H1 (cell line): ENCODE results near the gene CADM2. TPM values are rescaled to one million over a fixed set of nuclear protein-coding genes. Genes with fewer than 3 reads are reported as not detected.

ENCODE experiments used
- CTCF ChIA-PET: fragments of 300-600 bp; sonication (Branson Sonifier 250); formaldehyde crosslinking; loops from one replicate; lab custom pipeline; 2021; ENCODE audit not compliant: partially characterized antibody; lab: Charles Lee
- POLR2A ChIA-PET: fragments of 300-600 bp; sonication (Branson Sonifier 250); formaldehyde crosslinking; loops from one replicate; lab custom pipeline; 2021; ENCODE audit warnings: inconsistent platforms; ENCODE audit not compliant: partially characterized antibody; lab: Charles Lee
- DNase-seq, 2 experiments: peaks; one replicate each; pipeline versions ENCODE4 v3.0.0 to v3.0.0-alpha.2; 2010 to 2022; ENCODE audit warnings: low spot score in 2 of 2, low read depth in 1 of 2, mixed read lengths in 1 of 2
- FAIRE-seq: peaks from 2 replicates; lab custom pipeline; 2011; peaks lifted over from hg19 to GRCh38; lab: Jason Lieb, UNC
- H2AFZ ChIP-seq: 2 replicates; pipeline ENCODE4 v1.8.1; 2012; ENCODE audit warnings: low read length, inconsistent platforms
- H2AK5ac ChIP-seq: 2 replicates; pipeline ENCODE4 v1.6.1; 2013; ENCODE audit warnings: low read depth, low read length
- H2BK120ac ChIP-seq: replicated peaks from 2 replicates; pipeline ENCODE3; 2013; ENCODE audit warnings: low read depth, low read length, inconsistent platforms
- H2BK12ac ChIP-seq: 2 replicates; pipeline ENCODE4 v1.6.1; 2013; ENCODE audit warnings: low read depth, low read length
- H2BK15ac ChIP-seq: 2 replicates; pipeline ENCODE4 v1.6.1; 2013; ENCODE audit warnings: low read length
- H2BK20ac ChIP-seq: 2 replicates; pipeline ENCODE4 v1.6.1; 2013; ENCODE audit warnings: low read length
- H2BK5ac ChIP-seq: 2 replicates; pipeline ENCODE4 v1.6.1; 2013; ENCODE audit warnings: low read depth, low read length
- H3K14ac ChIP-seq: 2 replicates; pipeline ENCODE4 v1.6.1; 2013; ENCODE audit warnings: inconsistent platforms; ENCODE audit not compliant: insufficient read length
- H3K18ac ChIP-seq: 2 replicates; pipeline ENCODE4 v1.6.1; 2013; ENCODE audit warnings: low read length; ENCODE audit errors: extremely low read depth
- H3K23ac ChIP-seq: 2 replicates; pipeline ENCODE4 v1.6.1; 2013; ENCODE audit warnings: inconsistent platforms; ENCODE audit not compliant: insufficient read length
- H3K23me2 ChIP-seq: 2 replicates; pipeline ENCODE4 v1.6.1; 2013; ENCODE audit warnings: low read depth, low read length
- H3K27ac ChIP-seq: 2 replicates; pipeline ENCODE4 v1.6.1; 2011; ENCODE audit warnings: low read depth, low read length, inconsistent platforms
- H3K27me3 ChIP-seq, 4 experiments: replicated peaks in 1 of 4; 1 replicate in 1 of 4; 2 replicates in 3 of 4; pipeline versions ENCODE4 v1.6.1 to v1.8.1; 2011 to 2013; ENCODE audit warnings: low read length in 3 of 4, mild to moderate bottlenecking in 3 of 4, inconsistent platforms in 2 of 4, mixed read lengths in 2 of 4, moderate library complexity in 1 of 4; ENCODE audit not compliant: control insufficient read depth in 3 of 4, insufficient read depth in 3 of 4; ENCODE audit errors: extremely low read depth in 1 of 4
- H3K36me3 ChIP-seq, 4 experiments: 2 replicates each; pipeline versions ENCODE4 v1.6.1 to v1.8.1; 2011 to 2013; ENCODE audit warnings: mild to moderate bottlenecking in 4 of 4, low read length in 3 of 4, moderate library complexity in 2 of 4, control low read depth in 1 of 4, inconsistent platforms in 1 of 4; ENCODE audit not compliant: insufficient read depth in 4 of 4, control insufficient read depth in 2 of 4
- H3K4ac ChIP-seq: replicated peaks from 2 replicates; pipeline ENCODE3; 2013; ENCODE audit warnings: low read length, low read depth, mixed read lengths, inconsistent platforms; ENCODE audit not compliant: insufficient read length
- H3K4me1 ChIP-seq, 4 experiments: replicated peaks in 1 of 4; 1 replicate in 1 of 4; 2 replicates in 3 of 4; pipeline versions ENCODE4 v1.6.1 to v1.8.1; 2011 to 2013; ENCODE audit warnings: low read length in 3 of 4, inconsistent platforms in 2 of 4, mixed read lengths in 1 of 4; ENCODE audit not compliant: insufficient read depth in 4 of 4, control insufficient read depth in 3 of 4
- H3K4me2 ChIP-seq, 2 experiments: 2 replicates each; pipeline versions ENCODE4 v1.6.1 to v1.8.1; 2011 to 2013; ENCODE audit warnings: low read depth in 2 of 2, low read length in 2 of 2, control low read depth in 1 of 2, inconsistent platforms in 1 of 2, mild to moderate bottlenecking in 1 of 2; ENCODE audit not compliant: insufficient read depth in 1 of 2
- H3K4me3 ChIP-seq, 4 experiments: fragments of 200-600, 300-600 bp in 1 of 4; sonication (generic), shearing (Covaris generic), sonication (Bioruptor Twin) in 1 of 4; 2 replicates each; pipeline versions ENCODE4 v1.5.1 to v1.8.1; 2011 to 2016; ENCODE audit warnings: low read length in 4 of 4, low read depth in 3 of 4, control low read depth in 2 of 4, inconsistent platforms in 2 of 4, mild to moderate bottlenecking in 2 of 4, mixed read lengths in 1 of 4, moderate library complexity in 1 of 4; ENCODE audit not compliant: insufficient read depth in 2 of 4; ENCODE audit errors: extremely low read depth in 1 of 4
- H3K56ac ChIP-seq: replicated peaks from 2 replicates; pipeline ENCODE3; 2013; ENCODE audit warnings: low read depth, mild to moderate bottlenecking, mixed read lengths, low read length, inconsistent platforms; ENCODE audit not compliant: insufficient read length
- H3K79me1 ChIP-seq: 2 replicates; pipeline ENCODE4 v1.6.1; 2013; ENCODE audit warnings: low read depth, low read length, control low read depth
- H3K79me2 ChIP-seq, 2 experiments: 2 replicates each; pipeline versions ENCODE4 v1.6.1 to v1.8.1; 2012 to 2013; ENCODE audit warnings: low read length in 2 of 2, mild to moderate bottlenecking in 2 of 2, inconsistent platforms in 1 of 2; ENCODE audit not compliant: insufficient read depth in 2 of 2, control insufficient read depth in 1 of 2
- H3K9ac ChIP-seq, 4 experiments: replicated peaks in 1 of 4; 1 replicate in 1 of 4; 2 replicates in 3 of 4; pipeline versions ENCODE4 v1.6.1 to v1.8.1; 2011 to 2013; ENCODE audit warnings: low read depth in 3 of 4, low read length in 3 of 4, control low read depth in 2 of 4, mild to moderate bottlenecking in 2 of 4, moderate library complexity in 2 of 4, inconsistent platforms in 1 of 4; ENCODE audit errors: extremely low read depth in 1 of 4
- H3K9me3 ChIP-seq, 2 experiments: 2 replicates each; pipeline versions ENCODE4 v1.6.1 to v1.8.1; 2012 to 2013; ENCODE audit warnings: mild to moderate bottlenecking in 2 of 2, moderate library complexity in 2 of 2, control low read depth in 1 of 2, inconsistent platforms in 1 of 2, low read depth in 1 of 2, low read length in 1 of 2, mixed read lengths in 1 of 2; ENCODE audit not compliant: insufficient read depth in 2 of 2
- H4K20me1 ChIP-seq, 2 experiments: replicated peaks in 1 of 2; 2 replicates each; pipeline versions ENCODE3 to v1.8.1; 2011 to 2013; ENCODE audit warnings: inconsistent platforms in 2 of 2, low read length in 2 of 2, mild to moderate bottlenecking in 1 of 2; ENCODE audit not compliant: insufficient read depth in 2 of 2, control insufficient read depth in 1 of 2
- H4K5ac ChIP-seq: 2 replicates; pipeline ENCODE4 v1.6.1; 2013; ENCODE audit warnings: low read length, low read depth, mixed read lengths, inconsistent platforms; ENCODE audit not compliant: insufficient read length
- H4K8ac ChIP-seq: 2 replicates; pipeline ENCODE4 v1.8.0; 2013; ENCODE audit warnings: mild to moderate bottlenecking, moderate library complexity, low read length, inconsistent platforms; ENCODE audit not compliant: insufficient read depth; ENCODE audit errors: extremely low read depth
- H4K91ac ChIP-seq: replicated peaks from 2 replicates; pipeline ENCODE3; 2013; ENCODE audit warnings: low read length, mixed read lengths, inconsistent platforms; ENCODE audit not compliant: insufficient read length
- EGR1 ChIP-seq: IDR thresholded peaks from 2 replicates; pipeline ENCODE4 v1.6.1; 2011; ENCODE audit warnings: low read depth, low read length, borderline replicate concordance
- GABPA ChIP-seq: IDR thresholded peaks from 2 replicates; pipeline ENCODE4 v1.6.1; 2011; ENCODE audit warnings: mild to moderate bottlenecking, low read length, moderate library complexity, borderline replicate concordance; ENCODE audit not compliant: insufficient read depth
- RNF2 ChIP-seq: fragments of 200-900, 300-1000 bp; sonication (generic); IDR thresholded peaks from 2 replicates; pipeline ENCODE4 v1.7.1; 2016; ENCODE audit warnings: borderline replicate concordance, low read depth, mild to moderate bottlenecking, antibody characterized with exemption, low read length; ENCODE audit not compliant: poor library complexity, severe bottlenecking; ENCODE audit errors: missing control alignments
- SAP30 ChIP-seq: fragments of 300-600 bp; sonication (generic); IDR thresholded peaks from 2 replicates; pipeline ENCODE4 v1.7.1; 2012; ENCODE audit warnings: low read length, moderate library complexity, mild to moderate bottlenecking, inconsistent platforms; ENCODE audit not compliant: insufficient read depth, insufficient replicate concordance
- SP2 ChIP-seq: IDR thresholded peaks from 2 replicates; pipeline ENCODE4 v1.6.1; 2012; ENCODE audit warnings: mild to moderate bottlenecking, low read length, inconsistent platforms
- TBP ChIP-seq: IDR thresholded peaks from 2 replicates; pipeline ENCODE4 v1.6.1; 2011; ENCODE audit warnings: low read depth, low read length, improper control_type of control experiment
- WGBS, 2 experiments: shearing (Covaris generic) in 1 of 2; methylation state at CpG; one replicate each; pipeline versions ENCODE4 v1.1.6 to v1.1.7; 2013 to 2015; ENCODE audit warnings: low lambda C conversion rate in 2 of 2, mixed read lengths in 2 of 2, inconsistent platforms in 1 of 2, low coverage in 1 of 2, missing lambda C conversion rate in 1 of 2; ENCODE audit not compliant: insufficient replicate concordance in 2 of 2, insufficient coverage in 1 of 2, insufficient read length in 1 of 2; ENCODE audit errors: extremely low coverage in 1 of 2, missing lambda C conversion rate in 1 of 2; 5-methylcytosine and 5-hydroxymethylcytosine counted together
- polyA plus RNA-seq, 7 experiments: library from polyadenylated mRNA; depleted of rRNA in 3 of 7; stranded (reverse) in 5 of 7; unstranded in 2 of 7; fragments of >200 nt in 5 of 7; fragments of 200-250 nt in 2 of 7; gene quantifications; 1 replicate in 5 of 7; 2 replicates in 1 of 7; 4 replicates in 1 of 7; pipeline versions ENCODE4 v1.2.1 to v1.2.3, GENCODE V29; 2011 to 2013; ENCODE audit warnings: missing spikeins in 2 of 7, mixed read lengths in 2 of 7
- total RNA-seq: library from RNA; stranded (reverse); fragmentation: NEBNext Ultra II Directional; extraction: Animal tissue kit (Norgen Biotek cat#: 25700); gene quantifications from 2 replicates; pipeline ENCODE4 v1.2.1, GENCODE V29; 2021

Gene CADM2
- total and polyA plus RNA-seq, 2 of the 8 experiments (the other 6 are each of a cell fraction or from before 2014, with no cell fraction given), result 14.9 to 20.9 TPM

GRCh38 chr3:85075663-85076062 lies 116.9 kb downstream of the CADM2 start:
- no peak for DNase-seq
- H3K9me3 ChIP-seq, result no peaks in the 10 kb centered on the region
- H3K9ac ChIP-seq, result no peak overlapping the region
- no peaks in the 10 kb centered on the region for H3K23me2 ChIP-seq
- ChIA-PET CTCF (no interaction called here), POLR2A (no interaction called here)
- WGBS, 2 experiments, result 77% methylated on average over 2 of the region's 2 CpGs; no CpG with 5 or more reads in 1 of the 2 experiments
- H3K4me1 ChIP-seq, result peaks cover 0 to 3% (median 0%) of the 10 kb centered on the region in 4 experiments; a peak in 2 of 7 replicates
- H3K18ac ChIP-seq, result no peak overlapping the region
- no peak overlapping the region for H2BK20ac ChIP-seq
- H2BK12ac ChIP-seq, result no peak overlapping the region
- no peaks in the 10 kb centered on the region for H3K79me1 ChIP-seq
- H3K4me3 ChIP-seq, result no peak overlapping the region
- H4K91ac ChIP-seq, result no peak overlapping the region
- no peak overlapping the region for H2BK5ac ChIP-seq
- no peaks in the 10 kb centered on the region for H3K27me3 ChIP-seq
- H3K4me2 ChIP-seq, result no peak overlapping the region
- H2BK120ac ChIP-seq, result no peak overlapping the region
- H3K36me3 ChIP-seq, result no peaks in the 10 kb centered on the region
- no peak overlapping the region for H2AK5ac ChIP-seq
- H2AFZ ChIP-seq, result no peak overlapping the region
- H3K14ac ChIP-seq, result no peak overlapping the region
- no peak overlapping the region for H3K27ac ChIP-seq
- TF ChIP-seq EGR1 (no peak), SAP30 (no peak), RNF2 (no peak), GABPA (no peak), SP2 (no peak), TBP (no peak)
- no peak overlapping the region for H4K5ac ChIP-seq
- no peak overlapping the region for H3K56ac ChIP-seq
- H3K4ac ChIP-seq, result no peak overlapping the region
- H4K20me1 ChIP-seq, result no peaks in the 10 kb centered on the region
- H2BK15ac ChIP-seq, result no peak overlapping the region
- no peak overlapping the region for H3K23ac ChIP-seq
- H4K8ac ChIP-seq, result no peak overlapping the region
- FAIRE-seq, result no peak
- no peaks in the 10 kb centered on the region for H3K79me2 ChIP-seq
